ENCODE results near the gene THEM4. TPM values are rescaled to one million over a fixed set of nuclear protein-coding genes. Genes with fewer than 3 reads are reported as not detected.
A peak's percentile ranks its signal among the peaks of the same experiment; 100 is the strongest.

Gene THEM4
- total RNA-seq, 1 experiment from 2014 or later = 18.4 TPM

- DNase-seq (ENCODE audit: low read depth) = peak; percentile 39
- in situ Hi-C loops (cut with HindIII; ENCODE audit: low pct_unique_long_range_greater_than_20kb, low sequenced_read_pairs) = no loop called here
Observed at GRCh38 chr1:151832318-151832980, 76.9 kb downstream of the THEM4 start.

DNA sequence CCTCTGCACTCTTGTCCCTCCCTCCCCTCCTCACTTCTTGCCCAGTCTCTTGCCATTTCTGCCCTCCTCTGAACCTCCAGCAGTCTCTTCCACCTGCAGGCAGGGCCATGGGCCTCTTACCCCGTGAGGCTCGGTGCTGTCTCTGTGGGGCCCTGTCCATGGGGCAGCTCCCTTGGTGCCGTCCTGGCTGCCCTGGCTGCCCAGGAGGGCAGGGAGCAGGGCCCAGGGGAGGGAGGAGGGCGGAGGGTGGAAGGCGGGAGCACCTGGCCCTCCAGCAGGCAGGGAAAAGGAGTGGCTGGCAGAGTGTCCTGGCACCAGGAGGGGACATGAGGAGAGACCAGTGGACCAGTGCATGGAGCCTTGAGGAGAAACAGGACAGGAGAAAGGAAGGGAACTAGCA lies 77.7 kb downstream of the THEM4 start, which contains the start of gene RORC:
Gene RORC (minus strand): TSS at position 198 of the 400 bp plus-strand sequence. CDS start 38 bp downstream, at position 160.
- DNase-seq (ENCODE audit: low read depth) = no peak
- in situ Hi-C loops (cut with HindIII; ENCODE audit: low pct_unique_long_range_greater_than_20kb, low sequenced_read_pairs) = no loop called here

DNA sequence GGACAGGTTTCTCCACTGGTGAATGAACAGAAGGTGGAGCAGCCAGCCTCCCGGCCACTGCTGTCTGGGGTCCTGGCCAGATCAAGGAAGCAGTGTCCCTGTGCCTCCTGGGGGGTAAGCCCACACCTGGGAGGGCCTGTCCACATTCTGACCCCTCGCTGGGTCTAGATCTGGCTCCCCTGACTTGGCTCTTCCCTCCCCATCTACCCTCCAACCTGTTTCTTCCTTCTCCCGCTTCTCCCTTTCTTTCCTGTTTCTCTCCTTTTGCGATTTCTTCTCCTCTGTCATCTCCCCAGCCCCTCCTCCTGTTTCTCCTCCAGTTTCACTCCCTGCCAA lies 78.1 kb downstream of the THEM4 start:
- DNase-seq (ENCODE audit: low read depth) = no peak
- in situ Hi-C loops (cut with HindIII; ENCODE audit: low pct_unique_long_range_greater_than_20kb, low sequenced_read_pairs) = no loop called here

- no peak for DNase-seq (ENCODE audit: low read depth)
- in situ Hi-C loops (cut with HindIII; ENCODE audit: low pct_unique_long_range_greater_than_20kb, low sequenced_read_pairs) = no loop called here
Observed at GRCh38 chr1:151830055-151830454, 79.3 kb downstream of the THEM4 start.

- in situ Hi-C loops (cut with HindIII; ENCODE audit: low pct_unique_long_range_greater_than_20kb, low sequenced_read_pairs) = no loop called here
- DNase-seq (ENCODE audit: low read depth) = no peak
Observed at GRCh38 chr1:151829352-151830046, 79.8 kb downstream of the THEM4 start.

DNA sequence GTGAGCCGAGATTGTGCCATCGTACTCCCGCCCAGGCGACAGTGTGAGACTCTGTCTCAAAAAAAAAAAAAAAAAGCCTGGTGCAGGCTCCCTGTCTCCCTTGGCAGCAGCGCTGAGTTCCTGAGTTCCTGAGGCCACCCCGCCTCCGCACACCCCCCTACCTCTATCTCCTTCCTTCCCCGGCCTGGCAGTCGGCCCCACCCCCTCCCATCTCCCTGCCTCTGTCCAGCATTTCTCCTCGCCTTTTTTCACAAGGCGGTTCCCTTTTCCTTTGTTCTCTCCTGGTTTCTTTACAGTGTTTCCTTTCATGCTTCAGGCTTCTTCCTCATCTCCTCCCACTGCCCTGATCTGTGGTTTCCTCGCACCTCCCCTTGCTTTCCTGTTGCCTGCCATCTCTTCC lies 80.4 kb downstream of the THEM4 start:
- in situ Hi-C loops (cut with HindIII; ENCODE audit: low pct_unique_long_range_greater_than_20kb, low sequenced_read_pairs) = no loop called here

GRCh38 chr1:151827853-151828252 lies 81.5 kb downstream of the THEM4 start:
- DNase-seq (ENCODE audit: low read depth) = no peak
- in situ Hi-C loops (cut with HindIII; ENCODE audit: low pct_unique_long_range_greater_than_20kb, low sequenced_read_pairs) = no loop called here

More for the DNA sequence above, 80.4 kb downstream of the THEM4 start:
- no peak for DNase-seq (ENCODE audit: low read depth)

DNA sequence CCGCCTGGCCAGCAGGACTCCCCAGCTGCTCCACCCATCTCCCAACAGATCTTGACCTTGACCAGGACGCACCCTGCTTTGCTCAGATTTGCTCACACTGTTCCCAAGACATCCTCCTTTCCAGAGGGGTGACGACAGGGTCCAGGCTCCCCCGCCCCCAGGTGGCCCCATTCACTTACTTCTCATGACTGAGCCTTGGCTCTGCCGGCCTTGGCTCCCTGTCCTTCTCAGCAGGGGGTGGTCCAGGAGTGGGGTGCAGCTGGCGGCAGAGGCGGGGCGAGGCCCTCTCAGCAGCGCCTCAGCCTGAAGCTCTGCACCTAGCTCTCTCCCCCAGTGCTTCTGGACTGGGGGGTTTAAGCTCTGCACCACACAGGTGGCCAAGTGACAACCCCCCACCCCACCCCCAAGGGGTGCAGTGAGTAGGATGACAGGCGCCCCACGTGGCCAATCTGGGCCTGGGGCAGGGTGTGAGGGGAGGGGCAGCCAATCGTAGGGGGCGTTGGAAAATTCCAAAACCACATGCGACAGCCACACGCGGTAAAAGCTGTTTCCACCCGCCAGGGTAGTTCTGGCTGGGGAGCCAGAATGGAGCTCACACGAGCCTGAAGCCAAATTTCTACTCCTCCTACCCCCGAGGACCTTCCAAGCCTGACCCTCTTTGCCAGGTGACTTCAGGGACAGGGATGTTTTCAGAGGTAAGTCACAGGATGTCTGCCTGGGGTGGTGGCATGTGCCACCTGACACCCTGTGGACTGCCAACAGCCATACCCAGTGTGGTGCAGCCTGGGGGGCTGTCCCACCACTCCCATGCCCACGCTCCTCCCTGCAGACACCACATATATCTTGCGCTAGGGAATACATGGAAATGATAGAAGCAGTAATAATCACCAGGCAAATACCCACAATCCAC lies 83.3 kb downstream of the THEM4 start:
- no peak for DNase-seq (ENCODE audit: low read depth)
- in situ Hi-C loops (cut with HindIII; ENCODE audit: low pct_unique_long_range_greater_than_20kb, low sequenced_read_pairs) = no loop called here

DNA sequence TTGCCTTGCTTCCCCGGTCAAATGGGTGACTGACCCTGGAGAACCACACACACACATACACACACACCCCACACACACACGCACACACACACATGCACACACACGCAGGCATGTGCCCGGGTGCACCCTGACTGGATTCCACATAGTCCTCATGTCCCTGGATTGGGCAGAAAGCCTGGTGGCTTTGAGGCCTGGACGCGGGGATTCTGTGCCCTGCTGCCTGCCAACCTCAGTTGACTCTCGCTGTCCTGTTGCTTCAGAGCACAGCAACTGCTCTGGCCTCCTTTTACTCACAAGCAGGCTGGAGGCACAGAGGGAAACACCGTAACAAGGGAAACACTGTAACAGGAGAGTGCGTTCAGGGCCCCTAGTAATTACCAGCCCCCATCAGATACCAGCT lies 84.1 kb downstream of the THEM4 start:
- no peak for DNase-seq (ENCODE audit: low read depth)
- in situ Hi-C loops (cut with HindIII; ENCODE audit: low pct_unique_long_range_greater_than_20kb, low sequenced_read_pairs) = no loop called here

Other genes with a start within 250 kb of the THEM4 start
- gene CELF3, start 192.7 kb downstream of the THEM4 start, total RNA-seq (2014; rRNA removed; shearing (Covaris generic); ENCODE audit: low replicate concordance) = not detected in 2 replicates
- gene RIIAD1, start 188.0 kb downstream of the THEM4 start, total RNA-seq (2014; rRNA removed; shearing (Covaris generic); ENCODE audit: low replicate concordance) = not detected in 2 replicates
- gene MRPL9, start 146.0 kb downstream of the THEM4 start, total RNA-seq (2014; rRNA removed; shearing (Covaris generic); ENCODE audit: low replicate concordance) = 145 and 162 TPM in 2 replicates
- gene TDRKH, start 119.0 kb downstream of the THEM4 start, total RNA-seq (2014; rRNA removed; shearing (Covaris generic); ENCODE audit: low replicate concordance) = 5.6 and 9.1 TPM in 2 replicates
- gene LINGO4, start 104.1 kb downstream of the THEM4 start, total RNA-seq (2014; rRNA removed; shearing (Covaris generic); ENCODE audit: low replicate concordance) = not detected in 2 replicates
- gene RORC, start 77.7 kb downstream of the THEM4 start, total RNA-seq (2014; rRNA removed; shearing (Covaris generic); ENCODE audit: low replicate concordance) = 0.24 and 3.3 TPM in 2 replicates
- gene C2CD4D, start 69.7 kb downstream of the THEM4 start, total RNA-seq (2014; rRNA removed; shearing (Covaris generic); ENCODE audit: low replicate concordance) = not detected in 2 replicates
- gene THEM5, start 55.8 kb downstream of the THEM4 start, total RNA-seq (2014; rRNA removed; shearing (Covaris generic); ENCODE audit: low replicate concordance) = not detected in 2 replicates
- gene S100A10, start 84.3 kb upstream of the THEM4 start, total RNA-seq (2014; rRNA removed; shearing (Covaris generic); ENCODE audit: low replicate concordance) = 456 and 483 TPM in 2 replicates
- 309 and 455 TPM in 2 replicates for gene S100A11, start 127.5 kb upstream of the THEM4 start, total RNA-seq (2014; rRNA removed; shearing (Covaris generic); ENCODE audit: low replicate concordance)
- gene TCHHL1, start 179.6 kb upstream of the THEM4 start, total RNA-seq (2014; rRNA removed; shearing (Covaris generic); ENCODE audit: low replicate concordance) = not detected in 2 replicates
- gene TCHH, start 205.9 kb upstream of the THEM4 start, total RNA-seq (2014; rRNA removed; shearing (Covaris generic); ENCODE audit: low replicate concordance) = not detected in 2 replicates
- not detected in 2 replicates for gene RPTN, start 249.7 kb upstream of the THEM4 start, total RNA-seq (2014; rRNA removed; shearing (Covaris generic); ENCODE audit: low replicate concordance)